Muscle of leg (tissue), 11 donors: ENCODE data around the gene BFSP2. TPM values are rescaled to one million over a fixed set of nuclear protein-coding genes. Genes with fewer than 3 reads are reported as not detected.
A peak's percentile ranks its signal among the peaks of the same experiment; 100 is the strongest.

Source experiments
- DNase-seq: peaks from one replicate; pipeline ENCODE4 v3.0.0; 2013
- H3K27ac ChIP-seq: one replicate; pipeline ENCODE4 v1.5.1; 2013; ENCODE audit warnings: mild to moderate bottlenecking, low read length, control low read depth
- H3K27me3 ChIP-seq: one replicate; pipeline ENCODE4 v1.6.1; 2013; ENCODE audit warnings: low read length; ENCODE audit not compliant: control insufficient read depth, insufficient read depth
- H3K36me3 ChIP-seq: one replicate; pipeline ENCODE4 v1.6.1; 2013; ENCODE audit warnings: low read length; ENCODE audit not compliant: control insufficient read depth, insufficient read depth
- H3K4me1 ChIP-seq: one replicate; pipeline ENCODE4 v1.6.1; 2013; ENCODE audit warnings: low read length; ENCODE audit not compliant: control insufficient read depth, insufficient read depth
- H3K4me3 ChIP-seq: one replicate; pipeline ENCODE4 v1.5.1; 2013; ENCODE audit warnings: low read length, control low read depth
- H3K9me3 ChIP-seq: replicated peaks from 2 replicates; pipeline ENCODE4 v1.6.1; 2013; ENCODE audit warnings: low read depth, low read length; ENCODE audit not compliant: control insufficient read depth
- WGBS: methylation state at CpG from one replicate; pipeline ENCODE4 v1.1.5; 2013; ENCODE audit warnings: missing lambda C conversion rate; ENCODE audit not compliant: insufficient coverage; 5-methylcytosine and 5-hydroxymethylcytosine counted together
- polyA plus RNA-seq, 8 donors: library from polyadenylated mRNA; unstranded; fragments of 120-200 nt; gene quantifications; one replicate each; pipeline versions ENCODE4 v1.2.1 to v1.2.3, GENCODE V29; 2013; ENCODE audit warnings: inconsistent platforms in 1 of 8, low replicate concordance in 1 of 8; ENCODE audit not compliant: insufficient read length in 8 of 8, insufficient read depth in 1 of 8
- total RNA-seq: library from RNA; stranded (reverse); fragments of 120-200 nt; gene quantifications from one replicate; pipeline ENCODE4 v1.2.4, GENCODE V29; 2013

The BFSP2 gene
- total and polyA plus RNA-seq, 9 donors: not detected

- no peak for DNase-seq
- 0% methylated on average over 1 of the region's 4 CpGs for WGBS
- Histone ChIP-seq H3K4me3 (no peak overlapping the region), H3K27ac (no peak overlapping the region), H3K36me3 (no peaks in the 10 kb centered on the region), H3K27me3 (no peaks in the 10 kb centered on the region), H3K4me1 (peaks cover 9% of the 10 kb centered on the region), H3K9me3 (no peaks in the 10 kb centered on the region)
These were observed 18.3 kb upstream of the BFSP2 start for GRCh38 chr3:133381346-133382109.

GRCh38 chr3:133383175-133383574, 16.7 kb upstream of the BFSP2 start:
- H3K36me3 ChIP-seq: no peaks in the 10 kb centered on the region
- no peaks in the 10 kb centered on the region for H3K27me3 ChIP-seq
- peaks cover 8% of the 10 kb centered on the region for H3K4me1 ChIP-seq
- no peak overlapping the region for H3K27ac ChIP-seq
- no peaks in the 10 kb centered on the region for H3K9me3 ChIP-seq
- no peak for DNase-seq
- WGBS: 83% methylated on average over 1 of the region's 3 CpGs
- H3K4me3 ChIP-seq: no peak overlapping the region

- Histone ChIP-seq H3K4me3 (no peak overlapping the region), H3K27ac (no peak overlapping the region), H3K9me3 (no peaks in the 10 kb centered on the region), H3K4me1 (peaks cover 8% of the 10 kb centered on the region), H3K36me3 (no peaks in the 10 kb centered on the region), H3K27me3 (no peaks in the 10 kb centered on the region)
- no peak for DNase-seq
- 63% methylated on average over 3 of the region's 5 CpGs for WGBS
These were observed 16.1 kb upstream of the BFSP2 start for GRCh38 chr3:133383741-133384140.

- no peaks in the 10 kb centered on the region for H3K36me3 ChIP-seq
- WGBS: 2% methylated on average over 7 of the region's 13 CpGs
- H3K4me1 ChIP-seq: peaks cover 8% of the 10 kb centered on the region
- H3K4me3 ChIP-seq: no peak overlapping the region
- H3K9me3 ChIP-seq: no peaks in the 10 kb centered on the region
- H3K27ac ChIP-seq: no peak overlapping the region
- DNase-seq: peak; percentile 80
- no peaks in the 10 kb centered on the region for H3K27me3 ChIP-seq
These were observed 15.4 kb upstream of the BFSP2 start for GRCh38 chr3:133384331-133385027.

- Histone ChIP-seq H3K9me3 (no peaks in the 10 kb centered on the region), H3K27me3 (no peaks in the 10 kb centered on the region), H3K27ac (no peak overlapping the region), H3K4me1 (peaks cover 8% of the 10 kb centered on the region), H3K36me3 (no peaks in the 10 kb centered on the region), H3K4me3 (no peak overlapping the region)
- no peak for DNase-seq
These were observed 13.0 kb upstream of the BFSP2 start for GRCh38 chr3:133386876-133387275.

GRCh38 chr3:133387341-133387740, 12.5 kb upstream of the BFSP2 start:
- DNase-seq: no peak
- WGBS: 51% methylated on average over 2 of the region's 4 CpGs
- Histone ChIP-seq H3K36me3 (no peaks in the 10 kb centered on the region), H3K27ac (no peak overlapping the region), H3K27me3 (no peaks in the 10 kb centered on the region), H3K4me1 (peaks cover 8% of the 10 kb centered on the region), H3K4me3 (no peak overlapping the region), H3K9me3 (no peaks in the 10 kb centered on the region)

- 77% methylated on average over 4 of the region's 4 CpGs for WGBS
These were observed 11.0 kb upstream of the BFSP2 start for GRCh38 chr3:133388696-133389395.

GRCh38 chr3:133390715-133391114, 9.1 kb upstream of the BFSP2 start:
- H3K4me1 ChIP-seq: no peaks in the 10 kb centered on the region
- H3K27me3 ChIP-seq: no peaks in the 10 kb centered on the region
- DNase-seq: no peak
- no peaks in the 10 kb centered on the region for H3K9me3 ChIP-seq
- 80% methylated on average over 1 of the region's 4 CpGs for WGBS
- H3K36me3 ChIP-seq: no peaks in the 10 kb centered on the region
- H3K27ac ChIP-seq: no peak overlapping the region
- H3K4me3 ChIP-seq: no peak overlapping the region

More at GRCh38 chr3:133388696-133389395, 11.0 kb upstream of the BFSP2 start:
- Histone ChIP-seq H3K27me3 (no peaks in the 10 kb centered on the region), H3K9me3 (no peaks in the 10 kb centered on the region), H3K27ac (no peak overlapping the region), H3K4me1 (peaks cover 8% of the 10 kb centered on the region), H3K4me3 (no peak overlapping the region), H3K36me3 (no peaks in the 10 kb centered on the region)
- DNase-seq: no peak

GRCh38 chr3:133393204-133393603, 6.7 kb upstream of the BFSP2 start:
- 80% methylated on average over 1 of the region's 1 CpG for WGBS
- no peaks in the 10 kb centered on the region for H3K9me3 ChIP-seq
- no peaks in the 10 kb centered on the region for H3K36me3 ChIP-seq
- H3K27ac ChIP-seq: no peak overlapping the region
- no peak for DNase-seq
- no peaks in the 10 kb centered on the region for H3K4me1 ChIP-seq
- no peak overlapping the region for H3K4me3 ChIP-seq
- H3K27me3 ChIP-seq: no peaks in the 10 kb centered on the region
